Measurements from ENCODE around the gene MMP14. TPM values are rescaled to one million over a fixed set of nuclear protein-coding genes. Genes with fewer than 3 reads are reported as not detected.

Gene MMP14
- total and polyA plus RNA-seq, 2 of the 8 experiments (the other 6 are each of a cell fraction or from before 2014, with no cell fraction given): 58.2 to 86.8 TPM

GRCh38 chr14:22849212-22849819, 12.9 kb downstream of the MMP14 start:
- H2BK15ac ChIP-seq (ENCODE audit: low read length): peak overlapping the region; percentile 90; the same call in 1 of the 2 replicates
- peaks cover 2% of the 10 kb centered on the region; the same call in 1 of the 2 replicates for H3K23me2 ChIP-seq (ENCODE audit: low read depth, low read length)
- no peak overlapping the region for H3K4me2 ChIP-seq (ENCODE audit: insufficient read depth in 1 of 2, low read depth in 2 of 2, low read length in 2 of 2)
- H3K4me1 ChIP-seq (replicated peaks in 1 of 4; ENCODE audit: control insufficient read depth in 3 of 4, insufficient read depth in 4 of 4, low read length in 3 of 4): peaks cover 4 to 22% (median 11%) of the 10 kb centered on the region in 4 experiments
- no peak overlapping the region for H3K14ac ChIP-seq (ENCODE audit: insufficient read length)
- no peak overlapping the region for H3K9ac ChIP-seq (replicated peaks in 1 of 4; ENCODE audit: extremely low read depth in 1 of 4, low read depth in 3 of 4, low read length in 3 of 4)
- whole genome bisulfite sequencing, 2 experiments (ENCODE audit: extremely low coverage in 1 of 2, insufficient coverage in 1 of 2, insufficient read length in 1 of 2, insufficient replicate concordance in 2 of 2, low coverage in 1 of 2, low lambda C conversion rate in 2 of 2, missing lambda C conversion rate in 1 of 2): 81% methylated on average over 18 of the region's 19 CpGs; no CpG with 5 or more reads in 1 of the 2 experiments
- peak overlapping the region; percentile 56; the same call in 1 of the 2 replicates for H2BK5ac ChIP-seq (ENCODE audit: low read depth, low read length)
- FAIRE-seq (no peak), DNase-seq (ENCODE audit: low read depth in 1 of 2, low spot score in 2 of 2) (no peak)
- ChIA-PET CTCF (ENCODE audit: partially characterized antibody) (interaction anchor here (0.8 to 56.0 kb wide), 6 partner anchors 10 to 196 kb away, joined by 3 to 1562 read pairs (median 26); partner anchors contain the start of genes MMP14, MRPL52 and SLC7A7), POLR2A (ENCODE audit: partially characterized antibody) (interaction anchor here (0.6 to 13.9 kb wide), 4 partner anchors 16 to 67 kb away, joined by 3 to 203 read pairs (median 44); partner anchors contain the start of genes MMP14 and MRPL52)
- no peak overlapping the region for H3K23ac ChIP-seq (ENCODE audit: insufficient read length)
- no peak overlapping the region for H4K8ac ChIP-seq (ENCODE audit: extremely low read depth, insufficient read depth, low read length)
- no peaks in the 10 kb centered on the region for H3K9me3 ChIP-seq (ENCODE audit: insufficient read depth in 2 of 2, low read depth in 1 of 2, low read length in 1 of 2)
- H4K91ac ChIP-seq (replicated peaks; ENCODE audit: insufficient read length, low read length): peak overlapping the region; percentile 1
- H4K20me1 ChIP-seq (replicated peaks in 1 of 2; ENCODE audit: control insufficient read depth in 1 of 2, insufficient read depth in 2 of 2, low read length in 2 of 2): peaks cover 0 to 2% of the 10 kb centered on the region in 2 experiments
- peaks cover 4 to 19% (median 12%) of the 10 kb centered on the region in 4 experiments; a peak in 7 of 8 replicates for H3K36me3 ChIP-seq (ENCODE audit: control insufficient read depth in 2 of 4, insufficient read depth in 4 of 4, low read length in 3 of 4)
- no peaks in the 10 kb centered on the region for H3K79me1 ChIP-seq (ENCODE audit: low read depth, low read length)
- H3K18ac ChIP-seq (ENCODE audit: extremely low read depth, low read length): peak overlapping the region; percentile 22; the same call in 1 of the 2 replicates
- H3K27ac ChIP-seq (ENCODE audit: low read depth, low read length): 0 out of 2 replicates have a peak overlapping the region, but pooled peaks have one; percentile 15
- no peak overlapping the region for H4K5ac ChIP-seq (ENCODE audit: insufficient read length, low read depth, low read length)
- H2BK12ac ChIP-seq (ENCODE audit: low read depth, low read length): 0 out of 2 replicates have a peak overlapping the region, but pooled peaks have one; percentile 39
- no peak overlapping the region for H3K4me3 ChIP-seq (ENCODE audit: extremely low read depth in 1 of 4, insufficient read depth in 2 of 4, low read depth in 3 of 4, low read length in 4 of 4)
- peak overlapping the region; percentile 16; the same call in 1 of the 2 replicates for H2AFZ ChIP-seq (ENCODE audit: low read length)
- no peak overlapping the region for H2AK5ac ChIP-seq (ENCODE audit: low read depth, low read length)
- no peak overlapping the region for H3K4ac ChIP-seq (replicated peaks; ENCODE audit: insufficient read length, low read depth, low read length)
- no peaks in the 10 kb centered on the region for H3K79me2 ChIP-seq (ENCODE audit: control insufficient read depth in 1 of 2, insufficient read depth in 2 of 2, low read length in 2 of 2)
- no peaks in the 10 kb centered on the region for H3K27me3 ChIP-seq (replicated peaks in 1 of 4; ENCODE audit: control insufficient read depth in 3 of 4, extremely low read depth in 1 of 4, insufficient read depth in 3 of 4, low read length in 3 of 4)
- H2BK20ac ChIP-seq (ENCODE audit: low read length): no peak overlapping the region; the same call in 1 of the 2 replicates
- H3K56ac ChIP-seq (replicated peaks; ENCODE audit: insufficient read length, low read depth, low read length): no peak overlapping the region
- no peak overlapping the region for H2BK120ac ChIP-seq (replicated peaks; ENCODE audit: low read depth, low read length)
- TF ChIP-seq CHD1 (IDR thresholded peaks at IDR 0.05; ENCODE audit: low read depth, low read length): no peak
- TF ChIP-seq SP1 (IDR thresholded peaks at IDR 0.05; ENCODE audit: low read depth, low read length): no peak
- no peak for TF ChIP-seq TAF1 (IDR thresholded peaks at IDR 0.05; ENCODE audit: low read depth, low read length)
- no peak for TF ChIP-seq ASH2L (IDR thresholded peaks at IDR 0.05; ENCODE audit: low read length)
- TF ChIP-seq CHD2 (IDR thresholded peaks at IDR 0.05; ENCODE audit: low read length): no peak
- TF ChIP-seq HDAC2 (IDR thresholded peaks at IDR 0.05; ENCODE audit: borderline replicate concordance in 1 of 2, low read depth in 2 of 2, low read length in 2 of 2): no peak
- TF ChIP-seq RFX5 (IDR thresholded peaks at IDR 0.05; ENCODE audit: borderline replicate concordance, low read depth, low read length): no peak
- TF ChIP-seq HDAC6 (IDR thresholded peaks at IDR 0.05; ENCODE audit: low read depth, low read length): no peak
- TF ChIP-seq ZNF274 (IDR thresholded peaks at IDR 0.05; ENCODE audit: borderline replicate concordance, extremely low read depth, low read length): no peak
- no peak for TF ChIP-seq CTBP2 (IDR thresholded peaks at IDR 0.05; ENCODE audit: borderline replicate concordance, insufficient read depth, insufficient read length, low read length)

All from H1 (cell line).